Large intestine (tissue), 3 donors: ENCODE results near the gene CPOX. TPM values are rescaled to one million over a fixed set of nuclear protein-coding genes. Genes with fewer than 3 reads are reported as not detected.

ENCODE experiments used
- DNase-seq, 2 donors: peaks; one replicate each; pipeline versions ENCODE4 v3.0.0 to v3.0.0-alpha.2; 2013
- H3K27ac ChIP-seq: one replicate; pipeline ENCODE4 v1.5.1; 2013; ENCODE audit warnings: low read length
- H3K27me3 ChIP-seq: 2 replicates; pipeline ENCODE4 v1.6.1; 2013; ENCODE audit warnings: low read length; ENCODE audit not compliant: control insufficient read depth, insufficient read depth
- H3K36me3 ChIP-seq: 2 replicates; pipeline ENCODE4 v1.6.1; 2013; ENCODE audit warnings: low read length; ENCODE audit not compliant: control insufficient read depth, insufficient read depth
- H3K4me1 ChIP-seq: one replicate; pipeline ENCODE4 v1.6.1; 2013; ENCODE audit warnings: low read length; ENCODE audit not compliant: control insufficient read depth, insufficient read depth
- H3K4me3 ChIP-seq: one replicate; pipeline ENCODE4 v1.5.1; 2013; ENCODE audit warnings: low read length
- H3K9me3 ChIP-seq: one replicate; pipeline ENCODE4 v1.6.1; 2013; ENCODE audit warnings: mild to moderate bottlenecking, low read depth, low read length, moderate library complexity; ENCODE audit not compliant: control insufficient read depth
- WGBS: methylation state at CpG from one replicate; pipeline ENCODE4 v1.1.5; 2013; ENCODE audit warnings: low lambda C conversion rate; ENCODE audit not compliant: insufficient coverage; 5-methylcytosine and 5-hydroxymethylcytosine counted together
- polyA plus RNA-seq: library from polyadenylated mRNA; unstranded; fragments of 120-200 nt; gene quantifications from one replicate; pipeline ENCODE4 v1.2.1, GENCODE V29; 2013

Gene CPOX
- polyA plus RNA-seq, 1 donor: 31.7 TPM

DNA sequence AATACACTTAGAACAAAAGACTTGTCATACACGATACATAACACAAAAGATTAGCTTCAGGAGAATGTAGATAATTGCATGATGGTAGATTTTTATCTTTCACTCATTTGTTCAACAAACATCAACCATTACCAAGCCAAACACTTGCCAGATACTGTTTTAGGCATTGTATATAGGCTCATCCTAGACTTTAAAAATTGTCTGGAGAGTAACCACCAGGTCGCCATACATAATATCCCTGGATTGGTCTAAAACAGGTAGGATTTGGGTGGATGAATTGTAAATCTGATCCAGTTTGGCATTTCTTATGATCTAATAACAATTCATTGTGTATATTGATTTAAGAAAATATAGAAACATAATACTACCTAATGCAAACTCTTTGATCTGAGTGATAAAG, 38.8 kb downstream of the CPOX start:
- H3K27ac ChIP-seq: no peak overlapping the region
- no peaks in the 10 kb centered on the region for H3K36me3 ChIP-seq
- no peak for DNase-seq
- H3K27me3 ChIP-seq: no peaks in the 10 kb centered on the region
- H3K4me3 ChIP-seq: no peak overlapping the region
- WGBS: no CpG with 5 or more reads among the region's 2 CpGs
- H3K9me3 ChIP-seq: no peaks in the 10 kb centered on the region
- H3K4me1 ChIP-seq: peaks cover 12% of the 10 kb centered on the region

DNA sequence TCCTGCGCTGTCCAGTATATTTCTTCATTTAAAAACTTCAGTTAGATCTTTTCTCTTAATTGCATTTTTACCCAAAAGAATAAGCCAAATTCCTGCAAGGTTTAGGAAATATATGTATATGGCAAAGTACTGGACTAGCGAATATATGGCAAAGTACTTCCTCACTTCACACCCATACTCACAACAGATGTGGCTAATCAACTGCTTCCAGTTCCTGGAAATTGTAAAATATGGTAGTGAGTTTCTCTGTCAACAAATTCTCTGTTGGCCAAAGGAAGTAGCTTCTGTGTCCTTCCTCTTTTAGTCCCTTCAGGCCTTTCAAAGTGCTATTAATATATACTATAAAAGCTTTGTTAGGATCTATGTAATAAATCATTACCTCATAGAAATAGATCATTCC, 39.7 kb downstream of the CPOX start:
- Histone ChIP-seq H3K27me3 (no peaks in the 10 kb centered on the region), H3K4me3 (no peak overlapping the region), H3K27ac (no peak overlapping the region), H3K9me3 (no peaks in the 10 kb centered on the region), H3K36me3 (no peaks in the 10 kb centered on the region), H3K4me1 (peaks cover 12% of the 10 kb centered on the region)
- no peak for DNase-seq
- 100% methylated on average over 1 of the region's 2 CpGs for WGBS

DNA sequence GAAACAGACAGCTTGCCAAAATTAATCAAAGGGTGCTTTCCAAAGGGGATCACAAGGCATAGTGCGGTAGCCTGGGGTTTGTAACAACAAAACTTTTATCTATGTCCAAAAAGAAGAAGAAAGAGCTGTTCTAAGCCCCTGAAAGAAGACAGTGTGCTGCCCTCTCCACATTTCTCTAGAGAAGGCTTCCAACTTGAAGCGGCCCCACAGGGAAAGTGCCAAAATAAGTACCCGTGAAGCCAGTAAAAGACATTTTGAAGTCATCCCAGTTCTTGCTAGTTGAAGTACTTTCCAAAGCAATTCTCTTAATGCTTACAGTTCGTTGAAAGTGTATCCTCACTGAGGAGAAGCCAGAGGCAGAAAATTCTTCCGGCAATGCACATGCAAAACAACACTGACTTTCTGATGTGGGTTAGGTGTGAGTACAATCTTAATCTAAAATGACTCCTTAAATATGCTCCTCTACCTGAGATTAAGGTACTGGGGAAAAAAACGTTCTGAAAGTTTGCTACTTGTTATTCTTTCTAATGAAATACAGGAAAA, 40.3 kb downstream of the CPOX start:
- no CpG with 5 or more reads among the region's 6 CpGs for WGBS
- H3K36me3 ChIP-seq: no peaks in the 10 kb centered on the region

DNA sequence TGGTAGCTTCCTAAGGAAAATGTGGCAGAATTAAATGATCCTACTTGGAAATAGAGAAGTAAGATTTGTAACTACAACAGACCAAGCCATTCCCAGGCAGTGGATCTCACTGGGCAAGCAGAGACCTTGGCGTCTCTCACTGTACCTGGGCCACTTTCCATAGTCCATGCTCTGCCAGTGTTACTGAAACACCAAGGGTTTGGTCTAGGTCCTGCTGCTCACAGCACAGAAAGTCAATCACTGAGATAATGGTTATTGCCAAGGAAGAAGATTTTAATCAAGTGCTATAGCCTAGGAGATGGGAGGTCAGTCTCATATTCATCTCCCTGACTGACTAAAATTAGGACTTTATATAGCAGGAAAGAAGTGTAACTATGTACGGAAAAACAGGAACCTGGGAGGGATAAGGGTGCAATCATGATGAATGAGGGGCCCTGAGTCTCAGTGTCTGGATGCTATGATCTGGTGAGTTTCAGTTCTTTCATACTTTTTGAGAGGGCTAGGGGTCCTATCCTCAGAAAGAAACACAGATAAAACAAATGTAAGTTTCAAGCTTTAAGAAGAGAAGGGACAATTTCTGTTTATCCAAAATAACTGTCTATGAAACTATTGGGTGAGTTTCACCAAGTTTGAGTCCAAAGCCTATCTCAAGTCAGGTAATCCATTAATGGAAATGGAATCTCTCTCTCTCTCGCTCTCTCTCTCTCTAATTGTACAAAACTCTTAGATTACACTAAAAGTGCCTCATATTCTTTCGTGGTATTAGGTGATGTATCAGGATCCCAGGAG, 41.0 kb downstream of the CPOX start:
- Histone ChIP-seq H3K27ac (peak overlapping the region; percentile 63), H3K9me3 (no peaks in the 10 kb centered on the region), H3K4me1 (peaks cover 12% of the 10 kb centered on the region), H3K27me3 (no peaks in the 10 kb centered on the region), H3K36me3 (no peaks in the 10 kb centered on the region), H3K4me3 (no peak overlapping the region)
- WGBS: no CpG with 5 or more reads among the region's 4 CpGs
- no peak for DNase-seq

More for the DNA sequence above, 40.3 kb downstream of the CPOX start:
- Histone ChIP-seq H3K27ac (no peak overlapping the region), H3K27me3 (no peaks in the 10 kb centered on the region), H3K9me3 (no peaks in the 10 kb centered on the region), H3K4me3 (no peak overlapping the region), H3K4me1 (peaks cover 12% of the 10 kb centered on the region)
- DNase-seq: no peak

DNA sequence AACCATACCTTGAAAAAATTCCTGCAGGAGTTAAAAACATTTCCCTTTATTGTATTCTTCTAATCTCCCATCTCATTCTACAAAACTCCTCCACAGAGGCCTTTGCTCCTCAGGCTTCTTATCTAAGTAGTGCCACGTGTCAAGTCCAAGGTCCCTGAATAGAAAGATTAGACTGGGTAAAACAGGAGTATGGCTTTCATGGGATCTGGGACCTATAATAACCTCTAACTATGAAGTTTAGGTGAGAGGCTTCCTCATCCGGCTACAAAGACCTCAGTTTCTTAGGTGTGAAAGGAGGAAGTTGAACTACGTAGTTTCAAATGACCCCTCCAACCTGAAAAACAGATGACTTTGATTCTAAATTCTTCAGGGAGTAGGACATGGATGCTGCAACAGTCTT, 41.7 kb downstream of the CPOX start:
- Histone ChIP-seq H3K9me3 (no peaks in the 10 kb centered on the region), H3K27me3 (no peaks in the 10 kb centered on the region), H3K36me3 (no peaks in the 10 kb centered on the region), H3K4me1 (peaks cover 12% of the 10 kb centered on the region), H3K27ac (peak overlapping the region; percentile 63), H3K4me3 (no peak overlapping the region)
- peak; percentile 82 to 93 for DNase-seq
- WGBS: no CpG with 5 or more reads among the region's 3 CpGs

DNA sequence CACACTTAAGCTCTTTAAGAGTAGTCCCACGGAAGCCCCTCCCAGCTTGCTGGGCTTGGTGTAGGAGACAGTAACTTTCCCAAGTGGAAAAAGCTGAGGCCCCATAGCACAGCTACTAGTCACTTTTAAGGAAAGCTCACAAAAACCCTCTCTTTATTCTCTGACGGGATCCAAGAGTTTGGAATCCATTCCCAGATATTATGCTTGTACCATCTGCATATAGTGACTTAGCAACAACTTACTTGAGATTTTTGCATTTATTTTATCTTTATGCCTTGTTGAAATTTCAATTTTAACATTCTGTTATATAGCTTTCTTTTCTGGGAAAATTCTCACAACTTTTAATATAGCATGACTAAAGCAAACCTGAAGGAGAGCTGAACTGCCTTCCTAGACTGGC, 42.2 kb downstream of the CPOX start:
- Histone ChIP-seq H3K4me1 (peaks cover 12% of the 10 kb centered on the region), H3K36me3 (no peaks in the 10 kb centered on the region), H3K27me3 (no peaks in the 10 kb centered on the region), H3K27ac (peak overlapping the region; percentile 63), H3K9me3 (no peaks in the 10 kb centered on the region), H3K4me3 (no peak overlapping the region)
- DNase-seq: no peak
- WGBS: no CpG with 5 or more reads among the region's 2 CpGs

DNA sequence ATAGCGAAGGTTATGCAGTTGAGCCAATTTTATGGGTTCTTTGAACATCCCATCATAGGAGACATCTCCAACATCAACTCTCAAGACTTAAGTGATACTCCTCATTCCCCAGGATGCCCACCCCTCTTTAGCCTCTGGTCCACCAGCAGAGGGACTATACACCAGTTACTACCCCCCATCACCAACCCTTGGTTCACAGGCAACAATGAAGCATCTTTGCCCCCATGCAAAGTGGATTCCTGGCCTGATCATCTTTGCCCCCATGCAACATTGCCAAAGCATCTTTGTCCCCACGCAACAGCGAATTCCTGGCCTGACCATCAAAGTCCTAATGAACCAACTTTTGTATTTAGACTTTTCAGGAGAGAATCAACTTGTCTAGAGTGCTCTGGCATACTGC, 42.6 kb downstream of the CPOX start:
- no peak for DNase-seq
- H3K27me3 ChIP-seq: no peaks in the 10 kb centered on the region
- H3K9me3 ChIP-seq: no peaks in the 10 kb centered on the region
- WGBS: no CpG with 5 or more reads among the region's 3 CpGs
- peaks cover 12% of the 10 kb centered on the region for H3K4me1 ChIP-seq
- H3K36me3 ChIP-seq: no peaks in the 10 kb centered on the region
- H3K4me3 ChIP-seq: no peak overlapping the region
- peak overlapping the region; percentile 63 for H3K27ac ChIP-seq

DNA sequence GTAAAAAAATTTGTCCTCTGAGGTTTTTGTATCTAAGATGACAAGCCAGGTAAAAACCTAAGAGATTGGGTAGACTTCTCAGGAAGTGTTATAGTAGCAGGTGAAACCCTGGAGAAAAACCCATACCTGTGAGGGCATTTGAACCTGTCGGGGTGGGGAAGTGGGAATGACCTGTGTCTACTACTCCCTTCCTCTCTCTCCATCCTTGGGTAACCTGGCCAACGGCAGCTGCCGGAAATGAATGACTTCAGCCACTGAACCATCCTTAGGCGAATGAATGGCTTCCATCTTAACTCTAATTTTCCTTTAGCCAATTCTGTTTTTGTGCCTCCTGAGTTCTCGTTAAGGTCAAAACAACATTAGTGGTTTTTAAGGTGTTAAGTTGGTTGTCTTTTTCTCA, 44.9 kb downstream of the CPOX start:
- peaks cover 12% of the 10 kb centered on the region for H3K4me1 ChIP-seq
- H3K27ac ChIP-seq: no peak overlapping the region
- H3K27me3 ChIP-seq: no peaks in the 10 kb centered on the region
- no peaks in the 10 kb centered on the region for H3K36me3 ChIP-seq
- no peaks in the 10 kb centered on the region for H3K9me3 ChIP-seq
- no CpG with 5 or more reads among the region's 5 CpGs for WGBS
- H3K4me3 ChIP-seq: no peak overlapping the region
- DNase-seq: no peak

DNA sequence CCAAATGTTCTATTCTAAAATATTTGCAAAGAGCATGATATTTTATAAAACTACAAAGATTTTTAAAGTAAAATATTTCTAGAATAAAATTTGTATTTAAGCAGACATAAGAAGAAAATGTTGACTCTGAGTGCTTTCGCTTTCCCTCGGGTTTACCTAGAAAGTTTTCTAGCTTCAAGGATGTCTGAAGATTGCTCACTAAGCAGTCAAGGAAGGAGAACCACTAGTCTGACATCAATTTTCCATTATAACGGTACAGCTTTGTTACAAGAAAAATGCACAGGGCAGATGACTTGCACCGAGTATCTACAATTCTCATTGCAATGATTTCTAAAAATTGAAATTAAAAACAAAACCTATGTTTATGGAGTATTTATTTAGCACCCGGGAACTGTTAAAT, 47.5 kb downstream of the CPOX start:
- Histone ChIP-seq H3K4me1 (peaks cover 14% of the 10 kb centered on the region), H3K27ac (no peak overlapping the region), H3K36me3 (no peaks in the 10 kb centered on the region), H3K9me3 (no peaks in the 10 kb centered on the region), H3K27me3 (no peaks in the 10 kb centered on the region), H3K4me3 (no peak overlapping the region)
- no peak for DNase-seq
- 81% methylated on average over 2 of the region's 5 CpGs for WGBS

DNA sequence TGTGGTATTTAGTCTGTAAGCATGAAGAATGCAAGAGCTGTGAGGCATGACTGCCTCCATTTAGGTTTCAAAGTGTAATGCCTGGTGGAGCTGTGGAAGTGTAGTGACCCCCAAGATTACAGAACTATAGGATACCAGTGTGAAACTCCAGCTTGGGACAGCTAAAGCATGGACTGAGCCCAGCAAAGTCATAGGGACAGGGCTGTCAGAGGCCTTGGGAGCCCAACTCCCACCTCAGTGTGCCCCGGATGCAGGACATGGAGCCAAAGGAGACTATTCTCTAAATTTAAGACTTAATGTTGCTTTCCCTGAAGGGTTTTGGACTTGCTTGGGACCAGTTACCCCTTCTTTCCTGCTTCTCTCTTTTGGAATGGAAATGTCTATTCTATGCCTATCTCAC, 50.8 kb downstream of the CPOX start:
- Histone ChIP-seq H3K36me3 (no peaks in the 10 kb centered on the region), H3K27me3 (no peaks in the 10 kb centered on the region), H3K27ac (peak overlapping the region; percentile 44)

DNA sequence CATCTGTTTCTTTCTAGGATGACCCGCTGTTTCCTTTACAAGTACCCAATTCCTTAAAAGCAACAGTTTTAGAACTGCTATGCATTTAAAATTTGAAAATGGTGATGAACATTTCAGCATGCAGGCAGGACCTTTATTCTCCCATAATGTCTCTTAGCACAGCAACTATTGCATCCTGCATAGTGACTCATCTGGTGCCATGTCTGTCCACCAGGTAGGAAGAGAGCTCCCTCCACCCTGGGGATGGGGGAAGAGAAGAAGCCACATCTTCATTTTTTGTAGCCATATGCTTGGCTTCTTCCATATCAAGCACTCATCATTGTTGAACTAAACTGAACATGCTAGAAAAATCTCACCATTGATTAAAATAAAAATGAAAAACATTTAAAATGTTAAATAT, 51.7 kb downstream of the CPOX start:
- WGBS: no CpG with 5 or more reads among the region's 1 CpG

More for the DNA sequence above, 50.8 kb downstream of the CPOX start:
- H3K4me3 ChIP-seq: no peak overlapping the region
- no peak for DNase-seq
- WGBS: no CpG with 5 or more reads among the region's 1 CpG
- peaks cover 14% of the 10 kb centered on the region for H3K4me1 ChIP-seq
- no peaks in the 10 kb centered on the region for H3K9me3 ChIP-seq

More for the DNA sequence above, 51.7 kb downstream of the CPOX start:
- Histone ChIP-seq H3K4me1 (peaks cover 14% of the 10 kb centered on the region), H3K9me3 (no peaks in the 10 kb centered on the region), H3K4me3 (no peak overlapping the region), H3K27ac (peak overlapping the region; percentile 44), H3K27me3 (no peaks in the 10 kb centered on the region), H3K36me3 (no peaks in the 10 kb centered on the region)
- peak in 1 of 2 donors; percentile 27 for DNase-seq
